Mesendoderm (in vitro differentiated cells): ENCODE measurements around the gene HSDL1.

Experiments
- DNase-seq: peaks from one replicate; pipeline ENCODE4 v3.0.0; 2013
- H2AK5ac ChIP-seq: 2 replicates; pipeline ENCODE4 v1.6.1; 2013; ENCODE audit warnings: low read length, inconsistent platforms
- H2BK120ac ChIP-seq: 2 replicates; pipeline ENCODE4 v1.6.1; 2013; ENCODE audit warnings: low read depth, mild to moderate bottlenecking, low read length, moderate library complexity, mixed read lengths
- H2BK15ac ChIP-seq: replicated peaks from 2 replicates; pipeline ENCODE4 v1.6.1; 2013; ENCODE audit warnings: low read depth, mild to moderate bottlenecking, moderate library complexity
- H2BK5ac ChIP-seq: 2 replicates; pipeline ENCODE4 v1.6.1; 2013; ENCODE audit warnings: low read length, inconsistent platforms
- H3K18ac ChIP-seq: 2 replicates; pipeline ENCODE4 v1.6.1; 2013; ENCODE audit warnings: mild to moderate bottlenecking, low read length, mixed read lengths
- H3K23ac ChIP-seq: one replicate; pipeline ENCODE4 v1.6.1; 2013; ENCODE audit warnings: low read length
- H3K27ac ChIP-seq: 2 replicates; pipeline ENCODE4 v1.5.1; 2013; ENCODE audit warnings: low read depth, mild to moderate bottlenecking, inconsistent platforms, low read length, moderate library complexity
- H3K27me3 ChIP-seq: 2 replicates; pipeline ENCODE4 v1.6.1; 2013; ENCODE audit warnings: low read length, control low read depth, mild to moderate bottlenecking, inconsistent platforms; ENCODE audit not compliant: insufficient read depth, poor library complexity
- H3K36me3 ChIP-seq: 2 replicates; pipeline ENCODE4 v1.6.1; 2013; ENCODE audit warnings: low read length, inconsistent platforms; ENCODE audit not compliant: control insufficient read depth, insufficient read depth
- H3K4ac ChIP-seq: one replicate; pipeline ENCODE4 v1.6.1; 2013; ENCODE audit warnings: low read depth, mild to moderate bottlenecking, low read length, moderate library complexity
- H3K4me1 ChIP-seq: 2 replicates; pipeline ENCODE4 v1.6.1; 2013; ENCODE audit warnings: low read depth, low read length, inconsistent platforms; ENCODE audit not compliant: control insufficient read depth
- H3K4me2 ChIP-seq: 2 replicates; pipeline ENCODE4 v1.6.1; 2013; ENCODE audit warnings: low read length
- H3K4me3 ChIP-seq: 2 replicates; pipeline ENCODE4 v1.5.1; 2013; ENCODE audit warnings: mild to moderate bottlenecking, low read length
- H3K56ac ChIP-seq: one replicate; pipeline ENCODE4 v1.6.1; 2013; ENCODE audit warnings: low read length
- H3K79me1 ChIP-seq: 2 replicates; pipeline ENCODE4 v1.6.1; 2013; ENCODE audit warnings: low read length, inconsistent platforms
- H3K79me2 ChIP-seq: 2 replicates; pipeline ENCODE4 v1.6.1; 2013; ENCODE audit warnings: mild to moderate bottlenecking, low read length; ENCODE audit not compliant: control insufficient read depth, insufficient read depth
- H3K9ac ChIP-seq: 2 replicates; pipeline ENCODE4 v1.6.1; 2013; ENCODE audit warnings: low read length, inconsistent platforms
- H4K5ac ChIP-seq: one replicate; pipeline ENCODE4 v1.6.1; 2013; ENCODE audit warnings: low read length
- H4K8ac ChIP-seq: one replicate; pipeline ENCODE4 v1.6.1; 2013; ENCODE audit warnings: low read depth, mild to moderate bottlenecking, control low read depth, low read length, moderate library complexity
- WGBS: extraction: QIAGEN DNeasy Blood & Tissue Kit; methylation state at CpG from one replicate; pipeline ENCODE4 v1.1.7; 2013; ENCODE audit warnings: low lambda C conversion rate, missing lambda C conversion rate; ENCODE audit not compliant: insufficient coverage; ENCODE audit errors: extremely low coverage; 5-methylcytosine and 5-hydroxymethylcytosine counted together

Gene HSDL1

DNA sequence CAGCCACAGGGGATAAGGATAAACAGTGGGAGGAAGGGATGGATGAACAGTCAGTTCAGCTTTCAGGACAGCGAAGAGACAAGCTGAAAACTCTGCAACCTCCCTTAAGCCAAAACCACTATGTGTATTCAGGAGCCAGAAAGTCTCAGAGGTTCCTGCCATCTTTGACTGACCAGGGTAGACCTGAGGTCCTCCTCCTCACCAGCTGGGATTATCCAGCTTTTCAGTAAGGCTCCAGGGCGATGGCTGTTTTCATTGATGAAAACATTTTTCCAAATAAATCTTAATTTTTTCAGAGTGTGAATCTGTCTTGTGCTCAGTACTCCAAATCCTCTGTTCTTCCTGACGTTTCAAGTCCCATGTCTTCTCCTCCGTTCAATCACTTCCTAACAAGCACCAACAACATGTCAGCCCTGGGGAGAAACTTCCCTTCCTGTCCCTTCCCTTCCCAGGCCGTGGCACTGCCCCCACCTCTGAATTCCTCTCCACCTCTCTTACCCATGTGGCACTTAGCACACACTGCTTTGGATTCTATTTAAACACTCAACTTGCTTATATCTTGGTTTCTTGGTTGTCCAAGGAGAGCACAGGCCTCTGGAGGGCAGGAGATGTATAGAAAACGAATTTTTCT is 5.2 kb downstream of the HSDL1 start:
- H3K27me3 ChIP-seq, result no peaks in the 10 kb centered on the region
- H3K18ac ChIP-seq, result no peak overlapping the region
- no peak overlapping the region for H2BK120ac ChIP-seq
- DNase-seq, result no peak
- H3K27ac ChIP-seq, result no peak overlapping the region
- H3K4ac ChIP-seq, result no peak overlapping the region
- H3K79me1 ChIP-seq, result peaks cover 21% of the 10 kb centered on the region
- H3K9ac ChIP-seq, result no peak overlapping the region
- H2AK5ac ChIP-seq, result no peak overlapping the region
- H4K5ac ChIP-seq, result no peak overlapping the region
- no peak overlapping the region for H2BK5ac ChIP-seq
- no peak overlapping the region for H3K23ac ChIP-seq
- no peak overlapping the region for H2BK15ac ChIP-seq
- no peak overlapping the region for H3K4me3 ChIP-seq
- peaks cover 14% of the 10 kb centered on the region for H3K4me1 ChIP-seq
- H3K56ac ChIP-seq, result peak overlapping the region; percentile 6
- peaks cover 19% of the 10 kb centered on the region for H3K79me2 ChIP-seq
- H4K8ac ChIP-seq, result no peak overlapping the region
- H3K36me3 ChIP-seq, result no peaks in the 10 kb centered on the region
- no peak overlapping the region for H3K4me2 ChIP-seq
- no CpG with 5 or more reads among the region's 6 CpGs for WGBS

- H3K9ac ChIP-seq, result peak overlapping the region; percentile 33
- H3K56ac ChIP-seq, result peak overlapping the region; percentile 22
- H3K4me1 ChIP-seq, result peaks cover 14% of the 10 kb centered on the region
- H2BK120ac ChIP-seq, result no peak overlapping the region
- H3K79me2 ChIP-seq, result peaks cover 15% of the 10 kb centered on the region
- H3K27ac ChIP-seq, result no peak overlapping the region
- no peak overlapping the region for H2BK5ac ChIP-seq
- no peak overlapping the region for H3K4me2 ChIP-seq
- H3K36me3 ChIP-seq, result no peaks in the 10 kb centered on the region
- H3K4me3 ChIP-seq, result no peak overlapping the region
- peak; percentile 72 for DNase-seq
- H4K5ac ChIP-seq, result no peak overlapping the region
- H3K18ac ChIP-seq, result no peak overlapping the region
- H2AK5ac ChIP-seq, result no peak overlapping the region
- no peak overlapping the region for H4K8ac ChIP-seq
- no peak overlapping the region for H2BK15ac ChIP-seq
- no peak overlapping the region for H3K23ac ChIP-seq
- H3K27me3 ChIP-seq, result no peaks in the 10 kb centered on the region
- no peak overlapping the region for H3K4ac ChIP-seq
- H3K79me1 ChIP-seq, result peaks cover 19% of the 10 kb centered on the region
- no CpG with 5 or more reads among the region's 14 CpGs for WGBS
These were observed 6.0 kb downstream of the HSDL1 start for GRCh38 chr16:84138824-84139627.

DNA sequence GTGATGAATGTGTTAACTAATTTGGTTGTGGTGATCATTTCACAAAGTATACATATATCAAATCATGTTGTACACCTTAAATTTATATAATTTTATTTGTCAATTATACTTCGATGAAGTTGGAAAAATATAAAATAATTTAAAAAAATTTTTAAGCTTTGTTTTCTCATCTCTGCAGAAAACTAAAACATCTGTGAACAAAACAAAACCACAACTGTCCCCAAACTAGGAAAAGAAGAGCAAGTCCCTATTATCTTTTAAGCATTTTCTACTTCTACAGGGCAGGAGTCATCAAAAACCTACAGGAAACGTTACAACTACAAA is 6.5 kb downstream of the HSDL1 start:
- peaks cover 15% of the 10 kb centered on the region for H3K79me2 ChIP-seq
- H3K18ac ChIP-seq, result no peak overlapping the region
- peaks cover 19% of the 10 kb centered on the region for H3K79me1 ChIP-seq
- no peaks in the 10 kb centered on the region for H3K27me3 ChIP-seq
- H3K4me1 ChIP-seq, result peaks cover 14% of the 10 kb centered on the region
- H2BK5ac ChIP-seq, result no peak overlapping the region
- H2BK120ac ChIP-seq, result no peak overlapping the region
- H2BK15ac ChIP-seq, result no peak overlapping the region
- no peak overlapping the region for H4K5ac ChIP-seq
- no peak overlapping the region for H3K4ac ChIP-seq
- no peaks in the 10 kb centered on the region for H3K36me3 ChIP-seq
- H3K4me2 ChIP-seq, result no peak overlapping the region
- H3K4me3 ChIP-seq, result no peak overlapping the region
- H2AK5ac ChIP-seq, result no peak overlapping the region
- no peak overlapping the region for H4K8ac ChIP-seq
- no peak for DNase-seq
- no peak overlapping the region for H3K9ac ChIP-seq
- no CpG with 5 or more reads among the region's 2 CpGs for WGBS
- no peak overlapping the region for H3K56ac ChIP-seq
- H3K23ac ChIP-seq, result no peak overlapping the region
- no peak overlapping the region for H3K27ac ChIP-seq

DNA sequence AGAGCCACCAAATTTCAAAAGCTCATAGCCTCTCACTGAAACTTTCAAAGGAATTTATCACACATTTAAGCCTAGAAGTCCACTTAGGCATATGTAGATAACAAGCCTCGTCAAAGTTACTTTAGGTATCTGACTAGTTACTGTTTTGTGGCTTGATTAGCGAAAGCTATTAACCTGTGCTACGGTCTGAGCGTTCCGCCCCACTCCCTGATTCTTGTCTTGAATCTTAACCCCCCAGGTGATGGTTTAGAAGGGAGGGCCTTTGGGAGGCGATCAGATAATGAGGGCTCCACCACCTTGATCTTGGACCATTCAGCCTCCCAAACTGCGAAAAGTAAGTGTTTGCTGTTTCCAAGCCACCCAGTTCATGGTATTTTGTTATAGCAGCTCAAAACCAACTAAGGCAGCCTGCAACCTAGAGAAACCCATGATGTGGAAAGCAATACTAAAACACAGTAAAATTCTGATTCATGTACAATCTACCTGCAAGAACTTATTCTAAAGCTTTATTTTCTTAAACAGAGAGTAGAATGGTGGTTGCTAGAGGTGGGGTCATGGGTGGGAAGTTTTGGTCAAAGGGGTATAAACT is 7.1 kb downstream of the HSDL1 start:
- H3K56ac ChIP-seq, result no peak overlapping the region
- no peaks in the 10 kb centered on the region for H3K27me3 ChIP-seq
- no peak overlapping the region for H2AK5ac ChIP-seq
- peaks cover 14% of the 10 kb centered on the region for H3K4me1 ChIP-seq
- no peak overlapping the region for H3K23ac ChIP-seq
- peaks cover 14% of the 10 kb centered on the region for H3K79me2 ChIP-seq
- H4K5ac ChIP-seq, result no peak overlapping the region
- peak; percentile 43 for DNase-seq
- H3K18ac ChIP-seq, result no peak overlapping the region
- H3K27ac ChIP-seq, result no peak overlapping the region
- peaks cover 19% of the 10 kb centered on the region for H3K79me1 ChIP-seq
- WGBS, result no CpG with 5 or more reads among the region's 7 CpGs
- H2BK5ac ChIP-seq, result no peak overlapping the region
- H3K36me3 ChIP-seq, result no peaks in the 10 kb centered on the region
- H4K8ac ChIP-seq, result no peak overlapping the region
- no peak overlapping the region for H3K4me2 ChIP-seq
- no peak overlapping the region for H3K4me3 ChIP-seq
- no peak overlapping the region for H2BK15ac ChIP-seq
- no peak overlapping the region for H3K4ac ChIP-seq
- H2BK120ac ChIP-seq, result no peak overlapping the region
- no peak overlapping the region for H3K9ac ChIP-seq

- H3K9ac ChIP-seq, result no peak overlapping the region
- no peak overlapping the region for H3K18ac ChIP-seq
- H3K79me1 ChIP-seq, result peaks cover 21% of the 10 kb centered on the region
- no peak overlapping the region for H2BK15ac ChIP-seq
- peaks cover 14% of the 10 kb centered on the region for H3K4me1 ChIP-seq
- H4K8ac ChIP-seq, result no peak overlapping the region
- H3K79me2 ChIP-seq, result peaks cover 14% of the 10 kb centered on the region
- H4K5ac ChIP-seq, result no peak overlapping the region
- H3K27ac ChIP-seq, result no peak overlapping the region
- H3K36me3 ChIP-seq, result no peaks in the 10 kb centered on the region
- no peak overlapping the region for H3K4ac ChIP-seq
- H3K4me3 ChIP-seq, result no peak overlapping the region
- H3K23ac ChIP-seq, result no peak overlapping the region
- DNase-seq, result peak; percentile 72
- H3K56ac ChIP-seq, result no peak overlapping the region
- H3K27me3 ChIP-seq, result no peaks in the 10 kb centered on the region
- no peak overlapping the region for H2BK120ac ChIP-seq
- no CpG with 5 or more reads among the region's 8 CpGs for WGBS
- no peak overlapping the region for H3K4me2 ChIP-seq
- no peak overlapping the region for H2AK5ac ChIP-seq
- no peak overlapping the region for H2BK5ac ChIP-seq
These were observed 7.7 kb downstream of the HSDL1 start for GRCh38 chr16:84137287-84137686.
